ENCODE measurements around the gene SERGEF. TPM values are rescaled to one million over a fixed set of nuclear protein-coding genes. Genes with fewer than 3 reads are reported as not detected.

The SERGEF gene
- total and polyA plus RNA-seq, 10 of the 15 experiments (the other 5 are each of a cell fraction or from before 2014, with no cell fraction given), result 14.6 to 27.8 (median 22.4) TPM

DNA sequence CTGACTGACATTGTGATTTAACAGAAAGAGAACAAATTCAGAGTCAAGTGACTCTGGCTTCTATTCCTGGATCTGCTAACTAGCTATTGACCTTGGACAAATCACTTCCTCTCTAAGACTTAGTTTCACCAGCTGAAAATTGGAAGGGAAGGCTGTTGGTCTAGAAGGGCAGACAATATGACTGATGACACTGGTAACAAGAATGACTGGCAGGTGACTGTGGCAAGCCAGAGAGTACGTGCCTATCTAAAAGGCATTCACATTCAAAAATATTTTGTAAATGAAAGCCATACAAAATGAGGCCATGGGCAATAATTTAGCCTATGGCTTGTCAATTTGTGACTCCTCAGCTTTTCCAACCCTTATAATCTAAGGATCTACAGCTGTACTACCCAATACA is 23.5 kb downstream of the SERGEF start:
- no TSS peak for BruUV-seq (replicated peaks)

More for the DNA sequence above, 23.5 kb downstream of the SERGEF start:
- WGBS (ENCODE audit: insufficient coverage, insufficient replicate concordance, low lambda C conversion rate, missing lambda C conversion rate), result 100% methylated on average over 1 of the region's 1 CpG
- Histone ChIP-seq H3K27ac (ENCODE audit: control insufficient read depth, insufficient read depth) (no peak overlapping the region), H2AFZ (ENCODE audit: control insufficient read depth, low read depth, low read length) (no peak overlapping the region), H3K9me3 (replicated peaks; ENCODE audit: control insufficient read depth, insufficient read depth, low read length) (no peaks in the 10 kb centered on the region), H3K79me2 (ENCODE audit: control insufficient read depth, insufficient read depth, low read length) (no peaks in the 10 kb centered on the region), H4K20me1 (ENCODE audit: control insufficient read depth, insufficient read depth) (no peaks in the 10 kb centered on the region), H3K4me2 (ENCODE audit: control insufficient read depth, insufficient read depth) (no peak overlapping the region), H3K27me3 (replicated peaks in 1 of 2; ENCODE audit: control insufficient read depth in 2 of 2, insufficient read depth in 2 of 2, low read length in 1 of 2) (no peaks in the 10 kb centered on the region), H3K4me1 (ENCODE audit: control insufficient read depth, insufficient read depth, low read length) (no peaks in the 10 kb centered on the region), H3K36me3 (ENCODE audit: control insufficient read depth in 2 of 2, insufficient read depth in 2 of 2, low read length in 1 of 2) (peaks cover 3 to 29% of the 10 kb centered on the region in 2 experiments), H3K9ac (ENCODE audit: control insufficient read depth, insufficient read depth, low read length) (no peak overlapping the region), H3K4me3 (no peak overlapping the region)
- POLR2A ChIA-PET, result no interaction called here
- RAD21 ChIA-PET (ENCODE audit: unreplicated experiment), result interaction anchor here (1.1 to 3.9 kb wide), 3 partner anchors 158 to 258 kb away, joined by 3 to 15 read pairs (median 3); no protein-coding TSS in a partner anchor
- in situ Hi-C loops (cut with MboI), result no loop called here
- FAIRE-seq (no peak), ATAC-seq (no peak), DNase-seq (ENCODE audit: low read depth, low spot score) (no peak)
- CTCF ChIA-PET, result interaction anchor here (1.0 to 8.8 kb wide), 11 partner anchors 10 to 391 kb away, joined by 3 to 87 read pairs (median 5); partner anchors contain the start of genes SAAL1 and SERGEF
- TF ChIP-seq TARDBP (IDR thresholded peaks at IDR 0.05; ENCODE audit: borderline replicate concordance) (no peak), GABPA (IDR thresholded peaks at IDR 0.05; ENCODE audit: low read depth) (no peak), SRF (IDR thresholded peaks at IDR 0.05; ENCODE audit: low read depth in 2 of 2, low read length in 2 of 2) (no peak), ZNF217 (IDR thresholded peaks at IDR 0.05) (no peak), RFX5 (IDR thresholded peaks at IDR 0.05; ENCODE audit: low read depth, low read length) (no peak)
- TF ChIP-seq, protein P1, sequence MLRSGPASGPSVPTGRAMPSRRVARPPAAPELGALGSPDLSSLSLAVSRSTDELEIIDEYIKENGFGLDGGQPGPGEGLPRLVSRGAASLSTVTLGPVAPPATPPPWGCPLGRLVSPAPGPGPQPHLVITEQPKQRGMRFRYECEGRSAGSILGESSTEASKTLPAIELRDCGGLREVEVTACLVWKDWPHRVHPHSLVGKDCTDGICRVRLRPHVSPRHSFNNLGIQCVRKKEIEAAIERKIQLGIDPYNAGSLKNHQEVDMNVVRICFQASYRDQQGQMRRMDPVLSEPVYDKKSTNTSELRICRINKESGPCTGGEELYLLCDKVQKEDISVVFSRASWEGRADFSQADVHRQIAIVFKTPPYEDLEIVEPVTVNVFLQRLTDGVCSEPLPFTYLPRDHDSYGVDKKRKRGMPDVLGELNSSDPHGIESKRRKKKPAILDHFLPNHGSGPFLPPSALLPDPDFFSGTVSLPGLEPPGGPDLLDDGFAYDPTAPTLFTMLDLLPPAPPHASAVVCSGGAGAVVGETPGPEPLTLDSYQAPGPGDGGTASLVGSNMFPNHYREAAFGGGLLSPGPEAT (IDR thresholded peaks at IDR 0.05; ENCODE audit: low read depth), result no peak
- TF ChIP-seq, protein P2, sequence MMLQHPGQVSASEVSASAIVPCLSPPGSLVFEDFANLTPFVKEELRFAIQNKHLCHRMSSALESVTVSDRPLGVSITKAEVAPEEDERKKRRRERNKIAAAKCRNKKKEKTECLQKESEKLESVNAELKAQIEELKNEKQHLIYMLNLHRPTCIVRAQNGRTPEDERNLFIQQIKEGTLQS (IDR thresholded peaks at IDR 0.05; ENCODE audit: borderline replicate concordance, extremely low read depth, low read depth, low read length), result no peak
- intact Hi-C loops (cut with micrococcal nuclease; ENCODE audit: unreplicated experiment), result no loop called here
- SMC1A ChIA-PET (ENCODE audit: uncharacterized antibody, unreplicated experiment), result interaction anchor here (0.6 to 3.0 kb wide), 10 partner anchors 10 to 258 kb away, joined by 3 to 10 read pairs (median 3); no protein-coding TSS in a partner anchor
